ENCODE results near the gene MTRFR.
"Not testable (repeated sequence)": the region's sequence is repeated elsewhere in the genome, so short reads cannot be mapped to it uniquely, and the experiment has no call there.

MTRFR gene

GRCh38 chr12:123250471-123251383 lies 17.5 kb downstream of the MTRFR start:
- DNase-seq = peak; percentile 86

- no peak for DNase-seq
Measured at GRCh38 chr12:123251403-123252076, 18.3 kb downstream of the MTRFR start.

DNA sequence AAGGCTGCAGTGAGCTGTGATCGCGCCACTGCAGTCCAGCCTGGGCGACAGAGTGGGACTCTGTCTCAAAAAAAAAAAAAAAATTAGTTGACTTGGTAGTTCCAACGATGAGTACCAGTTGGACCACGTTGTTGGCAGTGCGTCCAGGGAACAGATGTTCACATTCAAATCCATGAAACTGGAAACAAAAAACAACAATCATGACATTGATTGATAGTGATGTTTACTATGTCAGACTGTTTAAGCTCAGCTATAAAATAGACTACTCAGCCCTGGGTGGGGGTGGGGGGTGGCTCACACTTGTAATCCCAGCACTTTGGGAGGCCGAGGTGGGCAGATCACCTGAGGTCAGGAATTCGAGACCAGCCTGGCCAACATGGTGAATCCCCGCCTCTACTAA lies 19.1 kb downstream of the MTRFR start:
- not testable (repeated sequence) for DNase-seq

DNA sequence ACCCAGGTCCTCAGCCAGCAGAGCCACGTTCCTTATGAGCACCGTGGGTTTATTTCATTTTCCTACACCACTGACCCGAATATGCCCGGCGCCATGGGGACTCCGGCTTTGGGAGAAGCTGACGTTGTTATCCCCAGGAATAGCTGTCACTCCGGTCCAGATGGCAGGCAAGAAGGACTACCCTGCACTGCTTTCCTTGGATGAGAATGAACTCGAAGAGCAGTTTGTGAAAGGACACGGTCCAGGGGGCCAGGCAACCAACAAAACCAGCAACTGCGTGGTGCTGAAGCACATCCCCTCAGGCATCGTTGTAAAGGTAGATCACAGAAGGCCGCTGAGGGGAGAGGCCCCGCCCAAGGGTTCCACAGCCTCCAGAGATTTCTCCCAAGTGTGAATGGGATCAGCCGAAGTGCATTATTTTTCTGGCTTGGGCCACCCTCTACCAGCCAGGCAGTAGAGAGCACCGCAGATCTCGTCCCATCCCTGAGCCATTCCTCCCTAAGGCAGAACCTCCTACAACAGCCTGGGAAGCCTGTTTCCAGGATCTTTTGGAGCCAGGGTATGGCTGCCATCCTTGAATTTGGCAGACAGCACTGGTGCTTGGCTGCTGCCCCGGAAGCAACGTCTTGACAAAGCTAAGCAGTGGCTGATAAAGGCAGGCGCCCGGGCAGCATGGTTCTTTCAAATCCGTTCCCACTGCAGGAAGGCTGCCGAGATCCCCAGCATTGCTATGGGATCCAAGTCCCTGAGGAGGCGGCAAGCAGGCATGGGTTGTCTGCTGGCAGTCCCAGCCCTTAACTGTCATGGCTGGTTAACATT lies 20.6 kb downstream of the MTRFR start:
- DNase-seq = no peak

- no peak for DNase-seq
Measured at GRCh38 chr12:123254853-123255446, 21.7 kb downstream of the MTRFR start.

GRCh38 chr12:123258593-123258992 lies 25.4 kb downstream of the MTRFR start:
- no peak for DNase-seq

- no peak for DNase-seq
Measured at GRCh38 chr12:123260081-123260480, 26.8 kb downstream of the MTRFR start.

GRCh38 chr12:123261196-123261595 lies 28.0 kb downstream of the MTRFR start:
- DNase-seq = no peak

GRCh38 chr12:123263196-123263817 lies 30.1 kb downstream of the MTRFR start:
- no peak for DNase-seq

- no peak for DNase-seq
Measured at GRCh38 chr12:123264642-123265041, 31.4 kb downstream of the MTRFR start.

- DNase-seq = no peak
Measured at GRCh38 chr12:123265851-123266678, 32.8 kb downstream of the MTRFR start.

- DNase-seq = no peak
Measured at GRCh38 chr12:123266679-123267277, 33.5 kb downstream of the MTRFR start.

DNA sequence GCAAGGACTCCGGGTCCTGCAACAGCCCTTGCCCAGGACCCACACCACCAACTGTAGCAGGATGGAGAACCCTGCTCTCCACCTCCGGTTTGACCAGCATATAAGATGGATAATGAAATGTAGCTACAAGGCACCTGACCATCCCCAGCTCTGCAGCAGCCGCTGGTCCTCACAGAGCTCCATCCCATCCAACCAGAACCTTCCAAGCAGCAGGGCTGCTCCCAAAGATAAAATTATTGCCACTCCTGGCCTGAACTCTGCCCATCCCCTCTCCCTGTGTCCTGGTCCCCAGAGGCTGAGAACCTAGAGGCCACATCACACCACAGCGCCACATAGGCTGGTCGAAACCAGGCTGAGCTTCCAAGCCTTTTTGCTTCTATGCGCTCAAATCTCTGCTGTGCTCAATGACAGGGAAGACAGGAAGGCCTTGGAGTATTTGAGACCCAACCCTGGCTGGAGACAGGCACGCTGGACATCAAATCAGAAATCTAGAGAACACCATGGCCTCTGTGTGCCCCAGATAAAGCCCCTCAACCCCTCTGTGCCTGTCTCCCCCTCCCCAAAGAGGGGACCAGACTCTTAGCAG lies 34.2 kb downstream of the MTRFR start:
- no peak for DNase-seq

- DNase-seq = no peak
Measured at GRCh38 chr12:123267991-123268843, 35.0 kb downstream of the MTRFR start.

- no peak for DNase-seq
Measured at GRCh38 chr12:123268850-123269249, 35.6 kb downstream of the MTRFR start.

DNA sequence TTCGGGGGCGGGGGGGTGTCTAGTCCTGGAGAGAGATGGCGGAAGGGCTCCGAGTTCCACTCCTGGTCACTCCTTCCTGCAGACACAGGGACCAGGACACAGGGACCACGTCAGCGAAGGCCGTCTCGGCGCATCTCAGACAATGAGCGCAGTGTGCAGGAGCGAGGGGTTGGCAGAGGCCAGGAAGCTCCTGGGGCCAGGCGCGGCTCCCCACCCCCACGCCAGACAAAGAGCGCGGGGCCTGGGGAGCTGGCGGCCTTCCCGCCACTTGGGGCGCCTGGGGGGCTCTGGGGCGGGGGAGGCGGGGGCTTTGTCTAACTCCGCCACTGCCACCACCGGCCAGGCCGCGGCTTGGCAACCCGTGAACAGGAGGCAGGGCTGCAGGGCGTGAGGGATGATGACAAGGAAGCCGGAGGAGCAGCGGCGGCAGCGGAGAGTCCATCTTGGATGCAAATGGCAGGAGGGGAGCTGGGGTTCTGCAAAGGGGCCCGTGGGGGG lies 36.2 kb downstream of the MTRFR start:
- no peak for DNase-seq

DNA sequence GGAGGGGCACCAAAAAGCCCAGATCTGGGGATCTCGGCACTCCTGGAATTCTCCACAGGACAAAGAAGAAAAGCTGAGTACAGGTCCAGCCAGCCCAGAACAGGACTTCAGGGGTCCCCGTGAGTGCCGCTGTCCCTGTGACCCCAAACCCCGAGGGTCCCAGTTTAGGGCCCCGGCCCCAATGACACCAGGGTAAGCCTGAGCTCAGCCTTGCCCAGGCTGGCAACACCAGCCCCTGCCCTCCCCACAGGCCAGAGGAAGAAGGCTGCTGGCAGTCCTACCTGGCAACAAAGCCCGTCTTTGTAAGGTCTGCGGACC lies 36.6 kb downstream of the MTRFR start:
- no peak for DNase-seq

GRCh38 chr12:123270214-123271000 lies 37.2 kb downstream of the MTRFR start:
- no peak for DNase-seq

All from kidney glomerular epithelial cell (primary cell).